ENCODE data around the gene PARVA.

GRCh38 chr11:12556788-12557384, 179.5 kb downstream of the PARVA start:
- TF ChIP-seq POLR2A (IDR thresholded peaks at IDR 0.05) (no peak), CTCF (IDR thresholded peaks at IDR 0.05) (no peak)
